GM19395 (cell line): ENCODE data around the gene ASPSCR1.
"Not testable (repeated sequence)": the region's sequence is repeated elsewhere in the genome, so short reads cannot be mapped to it uniquely, and the experiment has no call there.

Experiments
- ATAC-seq: cut with Tn5 transposase; IDR thresholded peaks from one replicate; pipeline ENCODE4 v1.9.1; 2021; ENCODE audit warnings: mild to moderate bottlenecking, moderate library complexity; ENCODE audit not compliant: unreplicated experiment

ASPSCR1 gene

GRCh38 chr17:82035956-82036633, 58.7 kb downstream of the ASPSCR1 start:
- no peak for ATAC-seq

- ATAC-seq, result no peak
Observed at GRCh38 chr17:82036634-82037091, 59.2 kb downstream of the ASPSCR1 start.

- peak; percentile 89 for ATAC-seq
Observed at GRCh38 chr17:82037092-82037888, 59.9 kb downstream of the ASPSCR1 start, which contains the start of gene DCXR. DCXR (minus strand) TSS chr17:82037697; CDS start chr17:82037682, 15 bp downstream.

GRCh38 chr17:82037889-82038195, 60.4 kb downstream of the ASPSCR1 start:
- ATAC-seq, result no peak

- ATAC-seq, result not testable (repeated sequence)
Observed at GRCh38 chr17:82038796-82039409, 61.5 kb downstream of the ASPSCR1 start.

- no peak for ATAC-seq
Observed at GRCh38 chr17:82039695-82040299, 62.4 kb downstream of the ASPSCR1 start.

GRCh38 chr17:82041144-82041814, 63.9 kb downstream of the ASPSCR1 start:
- ATAC-seq, result no peak

GRCh38 chr17:82042649-82043048, 65.2 kb downstream of the ASPSCR1 start:
- ATAC-seq, result no peak

GRCh38 chr17:82043507-82043906, 66.1 kb downstream of the ASPSCR1 start:
- no peak for ATAC-seq

GRCh38 chr17:82045936-82046484, 68.6 kb downstream of the ASPSCR1 start:
- no peak for ATAC-seq

- ATAC-seq, result no peak
Observed at GRCh38 chr17:82046903-82047302, 69.5 kb downstream of the ASPSCR1 start.

- ATAC-seq, result no peak
Observed at GRCh38 chr17:82047379-82047778, 70.0 kb downstream of the ASPSCR1 start.

GRCh38 chr17:82047914-82048570, 70.6 kb downstream of the ASPSCR1 start:
- ATAC-seq, result no peak

- ATAC-seq, result no peak
Observed at GRCh38 chr17:82048571-82048971, 71.1 kb downstream of the ASPSCR1 start.

GRCh38 chr17:82049106-82049505, 71.7 kb downstream of the ASPSCR1 start:
- ATAC-seq, result no peak

- no peak for ATAC-seq
Observed at GRCh38 chr17:82049521-82049971, 72.1 kb downstream of the ASPSCR1 start.

GRCh38 chr17:82050152-82050760, 72.8 kb downstream of the ASPSCR1 start:
- ATAC-seq, result no peak

GRCh38 chr17:82050761-82051641, 73.6 kb downstream of the ASPSCR1 start:
- ATAC-seq, result no peak
